ENCODE measurements around the gene GPC5. TPM values are rescaled to one million over a fixed set of nuclear protein-coding genes. Genes with fewer than 3 reads are reported as not detected.

The GPC5 gene
- total RNA-seq, 2 experiments from 2014 or later, result 2.4 TPM; not detected in 1

- Histone ChIP-seq H3K4me2 (ENCODE audit: low read length) (no peak overlapping the region), H4K20me1 (ENCODE audit: insufficient read depth, low read length) (no peaks in the 10 kb centered on the region), H3K27ac (ENCODE audit: low read depth, low read length, poor library complexity, severe bottlenecking) (no peak overlapping the region), H3K4me1 (ENCODE audit: insufficient read depth, low read length, poor library complexity, severe bottlenecking) (no peaks in the 10 kb centered on the region), H3K36me3 (ENCODE audit: insufficient read depth, low read length) (no peaks in the 10 kb centered on the region), H3K9me2 (ENCODE audit: insufficient read depth, low read length) (no peaks in the 10 kb centered on the region), H3K4me3 (ENCODE audit: low read depth, low read length, poor library complexity, severe bottlenecking) (no peak overlapping the region), H3K9me3 (ENCODE audit: low read length) (peaks cover 15% of the 10 kb centered on the region), H2AFZ (ENCODE audit: low read length) (no peak overlapping the region), H3K79me2 (ENCODE audit: insufficient read depth, low read depth, low read length) (no peaks in the 10 kb centered on the region)
- DNase-seq (ENCODE audit: low spot score), result no peak
- TF ChIP-seq EZH2phosphoT487 (IDR thresholded peaks at IDR 0.05; ENCODE audit: borderline replicate concordance, low read depth, low read length), result no peak
- no peak for TF ChIP-seq CTCF (conservative IDR thresholded peaks at IDR 0.05; ENCODE audit: low read length)
- intact Hi-C loops (cut with micrococcal nuclease; ENCODE audit: unreplicated experiment), result no loop called here
- no TSS peak for BruUV-seq (replicated peaks)
- ChIA-PET CTCF (ENCODE audit: unreplicated experiment) (no interaction called here), POLR2A (interaction anchor here (0.6 kb wide), 2 partner anchors 108 to 277 kb away, joined by 3 to 5 read pairs; no protein-coding TSS in a partner anchor)
Observed at GRCh38 chr13:92494915-92495314, 1096.5 kb downstream of the GPC5 start.

- no peak overlapping the region for H2AFZ ChIP-seq (ENCODE audit: low read length)
- no peaks in the 10 kb centered on the region for H3K36me3 ChIP-seq (ENCODE audit: insufficient read depth, low read length)
- H3K9me2 ChIP-seq (ENCODE audit: insufficient read depth, low read length), result no peaks in the 10 kb centered on the region
- no peak overlapping the region for H3K4me3 ChIP-seq (ENCODE audit: low read depth, low read length, poor library complexity, severe bottlenecking)
- H4K20me1 ChIP-seq (ENCODE audit: insufficient read depth, low read length), result no peaks in the 10 kb centered on the region
- no peak overlapping the region for H3K27ac ChIP-seq (ENCODE audit: low read depth, low read length, poor library complexity, severe bottlenecking)
- no peaks in the 10 kb centered on the region for H3K79me2 ChIP-seq (ENCODE audit: insufficient read depth, low read depth, low read length)
- TF ChIP-seq EZH2phosphoT487 (IDR thresholded peaks at IDR 0.05; ENCODE audit: borderline replicate concordance, low read depth, low read length) (no peak), CTCF (conservative IDR thresholded peaks at IDR 0.05; ENCODE audit: low read length) (no peak)
- ChIA-PET POLR2A (interaction anchor here (0.6 to 1.6 kb wide), 6 partner anchors 12 to 1001 kb away, joined by 3 to 4 read pairs (median 4); no protein-coding TSS in a partner anchor), CTCF (ENCODE audit: unreplicated experiment) (interaction anchor here (0.6 kb wide), 1 partner anchor 899 kb away, joined by 3 read pairs; no protein-coding TSS in a partner anchor)
- H3K4me1 ChIP-seq (ENCODE audit: insufficient read depth, low read length, poor library complexity, severe bottlenecking), result no peaks in the 10 kb centered on the region
- intact Hi-C loops (cut with micrococcal nuclease; ENCODE audit: unreplicated experiment), result no loop called here
- no peak for DNase-seq (ENCODE audit: low spot score)
- no TSS peak for BruUV-seq (replicated peaks)
- no peak overlapping the region for H3K4me2 ChIP-seq (ENCODE audit: low read length)
- peaks cover 15% of the 10 kb centered on the region for H3K9me3 ChIP-seq (ENCODE audit: low read length)
Observed at GRCh38 chr13:92500192-92500591, 1101.8 kb downstream of the GPC5 start.

- no peaks in the 10 kb centered on the region for H4K20me1 ChIP-seq (ENCODE audit: insufficient read depth, low read length)
- H3K4me3 ChIP-seq (ENCODE audit: low read depth, low read length, poor library complexity, severe bottlenecking), result no peak overlapping the region
- no peaks in the 10 kb centered on the region for H3K4me1 ChIP-seq (ENCODE audit: insufficient read depth, low read length, poor library complexity, severe bottlenecking)
- H3K9me3 ChIP-seq (ENCODE audit: low read length), result no peaks in the 10 kb centered on the region
- intact Hi-C loops (cut with micrococcal nuclease; ENCODE audit: unreplicated experiment), result no loop called here
- H3K9me2 ChIP-seq (ENCODE audit: insufficient read depth, low read length), result no peaks in the 10 kb centered on the region
- DNase-seq (ENCODE audit: low spot score), result peak; percentile 4
- H3K79me2 ChIP-seq (ENCODE audit: insufficient read depth, low read depth, low read length), result no peaks in the 10 kb centered on the region
- no TSS peak for BruUV-seq (replicated peaks)
- POLR2A ChIA-PET, result interaction anchor here (0.6 to 2.3 kb wide), 7 partner anchors 14 to 358 kb away, joined by 3 to 8 read pairs (median 3); no protein-coding TSS in a partner anchor
- no peaks in the 10 kb centered on the region for H3K36me3 ChIP-seq (ENCODE audit: insufficient read depth, low read length)
- no peak overlapping the region for H3K4me2 ChIP-seq (ENCODE audit: low read length)
- no peak overlapping the region for H3K27ac ChIP-seq (ENCODE audit: low read depth, low read length, poor library complexity, severe bottlenecking)
- H2AFZ ChIP-seq (ENCODE audit: low read length), result no peak overlapping the region
- TF ChIP-seq CTCF (conservative IDR thresholded peaks at IDR 0.05; ENCODE audit: low read length) (no peak), EZH2phosphoT487 (IDR thresholded peaks at IDR 0.05; ENCODE audit: borderline replicate concordance, low read depth, low read length) (no peak)
- CTCF ChIA-PET (ENCODE audit: unreplicated experiment), result no interaction called here
Observed at GRCh38 chr13:92510416-92510815, 1112.0 kb downstream of the GPC5 start.

Measured in OCI-LY7 (cell line).